MM.1S (cell line): ENCODE measurements around the gene NFX1.
A peak's percentile ranks its signal among the peaks of the same experiment; 100 is the strongest.

Experiments
- DNase-seq: peaks from one replicate; pipeline ENCODE4 v3.0.0-alpha.2; 2015
- H2AFZ ChIP-seq: fragments of 300-600 bp; sonication (generic); 2 replicates; pipeline ENCODE4 v1.6.0; 2016; ENCODE audit warnings: antibody characterized with exemption, low read length
- H3F3A ChIP-seq: fragments of 300-600 bp; sonication (generic); 2 replicates; pipeline ENCODE4 v1.6.1; 2016; ENCODE audit warnings: mild to moderate bottlenecking, antibody characterized with exemption, low read length, moderate library complexity, mixed read lengths; ENCODE audit not compliant: insufficient read depth
- H3K27ac ChIP-seq: fragments of 300-600 bp; sonication (generic); 2 replicates; pipeline ENCODE4 v1.5.1; 2016; ENCODE audit warnings: mild to moderate bottlenecking, low read length
- H3K27me3 ChIP-seq: fragments of 300-600 bp; sonication (generic); replicated peaks from 2 replicates; pipeline ENCODE4 v1.6.0; 2016; ENCODE audit warnings: low read length; ENCODE audit not compliant: insufficient read depth
- H3K36me3 ChIP-seq: fragments of 300-600 bp; sonication (generic); replicated peaks from 2 replicates; pipeline ENCODE4 v1.6.1; 2016; ENCODE audit warnings: mild to moderate bottlenecking, low read length, mixed read lengths; ENCODE audit not compliant: insufficient read depth
- H3K4me1 ChIP-seq: fragments of 300-600 bp; sonication (generic); 2 replicates; pipeline ENCODE4 v1.6.1; 2016; ENCODE audit warnings: low read length, mixed read lengths
- H3K4me2 ChIP-seq: fragments of 300-600 bp; sonication (generic); 2 replicates; pipeline ENCODE4 v1.6.0; 2016; ENCODE audit warnings: low read depth, low read length
- H3K4me3 ChIP-seq: fragments of 300-600 bp; sonication (generic); 2 replicates; pipeline ENCODE4 v1.5.1; 2016; ENCODE audit warnings: low read length, mixed read lengths
- H3K79me2 ChIP-seq: fragments of 300-600 bp; sonication (generic); 2 replicates; pipeline ENCODE4 v1.6.1; 2016; ENCODE audit warnings: mixed run types, low read length, mixed read lengths
- H3K9ac ChIP-seq: fragments of 300-600 bp; sonication (generic); 2 replicates; pipeline ENCODE4 v1.6.1; 2016; ENCODE audit warnings: low read length, mixed read lengths
- H3K9me2 ChIP-seq: fragments of 300-600 bp; sonication (generic); replicated peaks from 2 replicates; pipeline ENCODE4 v1.6.1; 2016; ENCODE audit warnings: mild to moderate bottlenecking, low read length, mixed read lengths; ENCODE audit not compliant: insufficient read depth
- H3K9me3 ChIP-seq: fragments of 300-600 bp; sonication (generic); replicated peaks from 2 replicates; pipeline ENCODE4 v1.6.1; 2016; ENCODE audit warnings: mild to moderate bottlenecking, low read length, mixed read lengths; ENCODE audit not compliant: insufficient read depth
- H4K20me1 ChIP-seq: fragments of 300-600 bp; sonication (generic); 2 replicates; pipeline ENCODE4 v1.6.1; 2016; ENCODE audit warnings: mild to moderate bottlenecking, low read length, moderate library complexity, mixed read lengths; ENCODE audit not compliant: insufficient read depth
- CTCF ChIP-seq: fragments of 300-600 bp; sonication (generic); IDR thresholded peaks from 2 replicates; pipeline ENCODE4 v1.5.1; 2016; ENCODE audit warnings: antibody characterized with exemption, low read length, mixed read lengths
- EZH2 ChIP-seq: fragments of 300-600 bp; sonication (generic); optimal IDR thresholded peaks from 2 replicates; pipeline ENCODE3; 2017; ENCODE audit warnings: low read depth, mild to moderate bottlenecking, antibody characterized with exemption, low read length, mixed read lengths
- EZH2phosphoT487 ChIP-seq: fragments of 300-600 bp; sonication (generic); IDR thresholded peaks from 2 replicates; pipeline ENCODE4 v1.6.1; 2018; ENCODE audit warnings: antibody characterized with exemption, low read length

NFX1 gene

GRCh38 chr9:33408087-33408486, 117.8 kb downstream of the NFX1 start:
- Histone ChIP-seq H3K9me2 (no peaks in the 10 kb centered on the region), H3K4me1 (no peaks in the 10 kb centered on the region), H3K4me3 (no peak overlapping the region), H3F3A (no peaks in the 10 kb centered on the region), H2AFZ (no peak overlapping the region), H3K36me3 (no peaks in the 10 kb centered on the region), H3K79me2 (no peaks in the 10 kb centered on the region), H3K9me3 (no peaks in the 10 kb centered on the region), H3K27ac (no peak overlapping the region), H4K20me1 (no peaks in the 10 kb centered on the region), H3K4me2 (no peak overlapping the region), H3K9ac (no peak overlapping the region), H3K27me3 (no peaks in the 10 kb centered on the region)
- TF ChIP-seq CTCF (no peak), EZH2phosphoT487 (no peak), EZH2 (no peak)
- no peak for DNase-seq

GRCh38 chr9:33414268-33414667, 124.0 kb downstream of the NFX1 start:
- no peak overlapping the region for H3K9ac ChIP-seq
- TF ChIP-seq EZH2phosphoT487 (no peak), CTCF (no peak), EZH2 (no peak)
- H3K4me3 ChIP-seq, result no peak overlapping the region
- no peaks in the 10 kb centered on the region for H3K9me3 ChIP-seq
- H3F3A ChIP-seq, result peaks cover 11% of the 10 kb centered on the region; the same call in 1 of the 2 replicates
- no peaks in the 10 kb centered on the region for H3K27me3 ChIP-seq
- DNase-seq, result no peak
- H3K36me3 ChIP-seq, result no peaks in the 10 kb centered on the region
- H3K27ac ChIP-seq, result no peak overlapping the region
- peaks cover 31% of the 10 kb centered on the region for H3K4me1 ChIP-seq
- no peaks in the 10 kb centered on the region for H3K9me2 ChIP-seq
- no peaks in the 10 kb centered on the region for H3K79me2 ChIP-seq
- H4K20me1 ChIP-seq, result no peaks in the 10 kb centered on the region
- no peak overlapping the region for H2AFZ ChIP-seq
- no peak overlapping the region for H3K4me2 ChIP-seq

DNA sequence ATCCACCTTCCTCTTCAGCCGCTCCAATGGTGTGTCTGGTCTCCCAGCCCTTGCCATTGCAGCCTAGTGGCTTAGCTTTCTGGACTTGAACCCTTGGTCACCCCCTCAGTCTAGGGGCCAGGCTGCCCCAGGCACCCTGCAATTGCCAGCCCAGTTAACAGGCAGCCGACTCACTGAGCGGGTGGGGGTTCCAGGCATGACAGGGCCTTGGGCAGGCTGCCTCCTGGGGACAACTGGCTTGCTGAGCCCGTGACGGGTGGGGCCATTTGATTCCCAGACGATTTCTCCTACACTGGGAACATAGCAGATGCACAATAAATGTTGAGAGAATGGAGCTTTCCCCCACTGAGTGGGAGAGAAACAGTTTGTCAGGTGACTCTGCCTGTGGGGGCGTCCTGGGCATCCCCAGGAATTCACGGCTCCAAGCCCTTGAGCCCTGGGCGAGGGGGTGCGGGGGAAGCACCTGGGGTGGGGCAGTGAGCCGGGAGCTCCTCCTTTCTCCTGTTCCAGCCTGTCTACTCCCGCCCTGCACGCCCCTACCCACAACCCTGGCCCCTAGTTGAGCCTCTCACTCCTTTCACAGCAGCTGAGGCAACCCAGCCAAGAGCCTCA, 124.7 kb downstream of the NFX1 start:
- peak overlapping the region; percentile 63; the same call in 1 of the 2 replicates for H3K27ac ChIP-seq
- TF ChIP-seq CTCF (no peak), EZH2 (no peak), EZH2phosphoT487 (no peak)
- H3K27me3 ChIP-seq, result no peaks in the 10 kb centered on the region
- H3K36me3 ChIP-seq, result no peaks in the 10 kb centered on the region
- no peaks in the 10 kb centered on the region for H3K79me2 ChIP-seq
- no peak overlapping the region for H3K9ac ChIP-seq
- H3K9me2 ChIP-seq, result no peaks in the 10 kb centered on the region
- H3K4me3 ChIP-seq, result no peak overlapping the region
- H4K20me1 ChIP-seq, result no peaks in the 10 kb centered on the region
- H3K9me3 ChIP-seq, result no peaks in the 10 kb centered on the region
- H2AFZ ChIP-seq, result peak overlapping the region; percentile 46
- peaks cover 31% of the 10 kb centered on the region for H3K4me1 ChIP-seq
- H3K4me2 ChIP-seq, result peak overlapping the region; percentile 54; the same call in 1 of the 2 replicates
- H3F3A ChIP-seq, result peaks cover 11% of the 10 kb centered on the region; the same call in 1 of the 2 replicates
- no peak for DNase-seq
